Calu3 (cell line): ENCODE results near the gene CAND1. TPM values are rescaled to one million over a fixed set of nuclear protein-coding genes. Genes with fewer than 3 reads are reported as not detected.

Source experiments
- BruUV-seq: library from RNA; stranded (reverse); fragments of 400-500 nt; replicated peaks from 2 replicates; lab custom pipeline; 2021; lab: Mats Ljungman, UMichigan
- CTCF ChIA-PET: fragments of 300-600 bp; sonication (Branson Sonifier 250); formaldehyde crosslinking; loops from one replicate; lab custom pipeline; 2022; ENCODE audit warnings: antibody characterized with exemption; lab: Charles Lee
- DNase-seq: peaks from one replicate; pipeline ENCODE4 v3.0.0; 2022
- H3K27ac Mint-ChIP-seq: one replicate; pipeline ENCODE4 v1.8.0; 2022; ENCODE audit warnings: mixed read lengths; ENCODE audit not compliant: unreplicated experiment
- H3K27me3 Mint-ChIP-seq: one replicate; pipeline ENCODE4 v1.8.0; 2022; ENCODE audit warnings: mixed read lengths; ENCODE audit not compliant: unreplicated experiment
- H3K36me3 Mint-ChIP-seq: one replicate; pipeline ENCODE4 v1.8.0; 2022; ENCODE audit warnings: mild to moderate bottlenecking, moderate library complexity, mixed read lengths; ENCODE audit not compliant: insufficient read depth, unreplicated experiment
- H3K4me1 Mint-ChIP-seq: one replicate; pipeline ENCODE4 v1.8.0; 2022; ENCODE audit warnings: mild to moderate bottlenecking, low read depth, mixed read lengths; ENCODE audit not compliant: unreplicated experiment
- H3K4me3 Mint-ChIP-seq: one replicate; pipeline ENCODE4 v1.8.0; 2022; ENCODE audit warnings: mild to moderate bottlenecking, low read depth, moderate library complexity, mixed read lengths; ENCODE audit not compliant: unreplicated experiment
- H3K9me3 Mint-ChIP-seq: one replicate; pipeline ENCODE4 v1.8.0; 2022; ENCODE audit warnings: low read depth, mixed read lengths; ENCODE audit not compliant: unreplicated experiment
- intact Hi-C: fragments of 100-400 bp; cut with micrococcal nuclease; formaldehyde crosslinking; loops from one replicate; pipeline ENCODE4 v1.10.0; 2022; ENCODE audit not compliant: unreplicated experiment
- total RNA-seq: library from RNA; stranded (reverse); gene quantifications from 2 replicates; pipeline ENCODE4 v1.2.3, GENCODE V29; 2022
- TF ChIP-seq, protein P1 (sequence below): fragments of 200-600 bp; IDR thresholded peaks from one replicate; pipeline ENCODE4 v1.8.0; 2022; ENCODE audit warnings: antibody characterized with exemption; ENCODE audit not compliant: unreplicated experiment

CAND1 gene
- total RNA-seq, 1 experiment from 2014 or later: 197 TPM

- H3K27me3 Mint-ChIP-seq: no peaks in the 10 kb centered on the region
- no peaks in the 10 kb centered on the region for H3K4me1 Mint-ChIP-seq
- peaks cover 34% of the 10 kb centered on the region for H3K36me3 Mint-ChIP-seq
- CTCF ChIA-PET: no interaction called here
- peaks cover 11% of the 10 kb centered on the region for H3K9me3 Mint-ChIP-seq
- no peak for DNase-seq
- intact Hi-C loops: no loop called here
- TF ChIP-seq, protein P1, sequence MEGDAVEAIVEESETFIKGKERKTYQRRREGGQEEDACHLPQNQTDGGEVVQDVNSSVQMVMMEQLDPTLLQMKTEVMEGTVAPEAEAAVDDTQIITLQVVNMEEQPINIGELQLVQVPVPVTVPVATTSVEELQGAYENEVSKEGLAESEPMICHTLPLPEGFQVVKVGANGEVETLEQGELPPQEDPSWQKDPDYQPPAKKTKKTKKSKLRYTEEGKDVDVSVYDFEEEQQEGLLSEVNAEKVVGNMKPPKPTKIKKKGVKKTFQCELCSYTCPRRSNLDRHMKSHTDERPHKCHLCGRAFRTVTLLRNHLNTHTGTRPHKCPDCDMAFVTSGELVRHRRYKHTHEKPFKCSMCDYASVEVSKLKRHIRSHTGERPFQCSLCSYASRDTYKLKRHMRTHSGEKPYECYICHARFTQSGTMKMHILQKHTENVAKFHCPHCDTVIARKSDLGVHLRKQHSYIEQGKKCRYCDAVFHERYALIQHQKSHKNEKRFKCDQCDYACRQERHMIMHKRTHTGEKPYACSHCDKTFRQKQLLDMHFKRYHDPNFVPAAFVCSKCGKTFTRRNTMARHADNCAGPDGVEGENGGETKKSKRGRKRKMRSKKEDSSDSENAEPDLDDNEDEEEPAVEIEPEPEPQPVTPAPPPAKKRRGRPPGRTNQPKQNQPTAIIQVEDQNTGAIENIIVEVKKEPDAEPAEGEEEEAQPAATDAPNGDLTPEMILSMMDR: no peak
- H3K27ac Mint-ChIP-seq: peak overlapping the region; percentile 15
- H3K4me3 Mint-ChIP-seq: no peak overlapping the region
- BruUV-seq: no TSS peak
These were observed 51.6 kb downstream of the CAND1 start for GRCh38 chr12:67320614-67321295.

- CTCF ChIA-PET: interaction anchor here (0.6 to 0.7 kb wide), 2 partner anchors 9 to 29 kb away, joined by 3 read pairs; no protein-coding TSS in a partner anchor
- intact Hi-C loops: no loop called here
- Mint-ChIP-seq H3K9me3 (peaks cover 12% of the 10 kb centered on the region), H3K27ac (peak overlapping the region; percentile 39), H3K36me3 (peaks cover 34% of the 10 kb centered on the region), H3K27me3 (no peaks in the 10 kb centered on the region), H3K4me1 (no peaks in the 10 kb centered on the region), H3K4me3 (no peak overlapping the region)
- TF ChIP-seq, protein P1: no peak
- BruUV-seq: no TSS peak
- no peak for DNase-seq
These were observed 53.4 kb downstream of the CAND1 start for GRCh38 chr12:67322580-67322979.

- H3K4me1 Mint-ChIP-seq: no peaks in the 10 kb centered on the region
- TF ChIP-seq, protein P1: no peak
- H3K9me3 Mint-ChIP-seq: peaks cover 12% of the 10 kb centered on the region
- intact Hi-C loops: no loop called here
- peaks cover 34% of the 10 kb centered on the region for H3K36me3 Mint-ChIP-seq
- no peak overlapping the region for H3K4me3 Mint-ChIP-seq
- no peak for DNase-seq
- H3K27me3 Mint-ChIP-seq: no peaks in the 10 kb centered on the region
- H3K27ac Mint-ChIP-seq: no peak overlapping the region
- BruUV-seq: no TSS peak
- CTCF ChIA-PET: interaction anchor here (0.6 to 0.7 kb wide), 2 partner anchors 9 to 28 kb away, joined by 3 read pairs; no protein-coding TSS in a partner anchor
These were observed 53.8 kb downstream of the CAND1 start for GRCh38 chr12:67323007-67323406.

GRCh38 chr12:67326637-67327036 lies 57.5 kb downstream of the CAND1 start:
- no TSS peak for BruUV-seq
- peaks cover 9% of the 10 kb centered on the region for H3K9me3 Mint-ChIP-seq
- intact Hi-C loops: no loop called here
- H3K27ac Mint-ChIP-seq: no peak overlapping the region
- H3K36me3 Mint-ChIP-seq: peaks cover 19% of the 10 kb centered on the region
- TF ChIP-seq, protein P1: no peak
- H3K4me3 Mint-ChIP-seq: no peak overlapping the region
- H3K27me3 Mint-ChIP-seq: no peaks in the 10 kb centered on the region
- no peaks in the 10 kb centered on the region for H3K4me1 Mint-ChIP-seq
- CTCF ChIA-PET: no interaction called here
- DNase-seq: no peak
